GM18951 (cell line): ENCODE results near the gene PSMD13.
A peak's percentile ranks its signal among the peaks of the same experiment; 100 is the strongest.

Source experiments
- POLR2A ChIP-seq: IDR thresholded peaks from 4 replicates; pipeline ENCODE4 v1.6.1; 2011; ENCODE audit warnings: mild to moderate bottlenecking; ENCODE audit not compliant: insufficient read length, insufficient read depth; ENCODE audit errors: extremely low read depth
- in situ Hi-C: fragments of 300-500 bp; cut with MboI; formaldehyde crosslinking; loops from one replicate; pipeline ENCODE4 v1.12.0; 2022; ENCODE audit warnings: low sequenced_read_pairs, mixed read lengths, inconsistent platforms; ENCODE audit not compliant: unreplicated experiment

PSMD13 gene

GRCh38 chr11:200224-201003 lies 36.4 kb upstream of the PSMD13 start:
- in situ Hi-C loops = no loop called here
- TF ChIP-seq POLR2A = no peak

- no peak for TF ChIP-seq POLR2A
- in situ Hi-C loops = no loop called here
These were observed 34.8 kb upstream of the PSMD13 start for GRCh38 chr11:201966-202365.

GRCh38 chr11:202490-202889 lies 34.3 kb upstream of the PSMD13 start:
- TF ChIP-seq POLR2A = no peak
- in situ Hi-C loops = no loop called here

GRCh38 chr11:203056-203944 lies 33.5 kb upstream of the PSMD13 start:
- no peak for TF ChIP-seq POLR2A
- in situ Hi-C loops = no loop called here

- no peak for TF ChIP-seq POLR2A
- in situ Hi-C loops = no loop called here
These were observed 32.7 kb upstream of the PSMD13 start for GRCh38 chr11:203945-204586.

GRCh38 chr11:204587-205109 lies 32.1 kb upstream of the PSMD13 start:
- no peak for TF ChIP-seq POLR2A
- in situ Hi-C loops = no loop called here

- in situ Hi-C loops = no loop called here
- no peak for TF ChIP-seq POLR2A
These were observed 31.4 kb upstream of the PSMD13 start for GRCh38 chr11:205221-206001.

- in situ Hi-C loops = no loop called here
- no peak for TF ChIP-seq POLR2A
These were observed 30.8 kb upstream of the PSMD13 start for GRCh38 chr11:206002-206384.

- in situ Hi-C loops = no loop called here
- no peak for TF ChIP-seq POLR2A
These were observed 30.1 kb upstream of the PSMD13 start for GRCh38 chr11:206526-207207.

- TF ChIP-seq POLR2A = peak; percentile 94
- in situ Hi-C loops = no loop called here
These were observed 29.4 kb upstream of the PSMD13 start, which contains the start of the genes BET1L and RIC8A for GRCh38 chr11:207208-207862. Gene BET1L (minus strand): TSS chr11:207399. CDS start chr11:207321, 78 bp downstream. Gene RIC8A (plus strand): TSS chr11:207708. CDS start chr11:208855, 1,147 bp downstream.

- in situ Hi-C loops = no loop called here
- no peak for TF ChIP-seq POLR2A
These were observed 29.0 kb upstream of the PSMD13 start for GRCh38 chr11:207863-208180.
